GM21717 (cell line): ENCODE results near the gene MACF1.
"Not testable (repeated sequence)": the region's sequence is repeated elsewhere in the genome, so short reads cannot be mapped to it uniquely, and the experiment has no call there.

Source experiments
- ATAC-seq: cut with Tn5 transposase; IDR thresholded peaks from one replicate; pipeline ENCODE4 v1.9.1; 2021; ENCODE audit warnings: mild to moderate bottlenecking, moderate library complexity; ENCODE audit not compliant: unreplicated experiment

MACF1 gene, protein sequence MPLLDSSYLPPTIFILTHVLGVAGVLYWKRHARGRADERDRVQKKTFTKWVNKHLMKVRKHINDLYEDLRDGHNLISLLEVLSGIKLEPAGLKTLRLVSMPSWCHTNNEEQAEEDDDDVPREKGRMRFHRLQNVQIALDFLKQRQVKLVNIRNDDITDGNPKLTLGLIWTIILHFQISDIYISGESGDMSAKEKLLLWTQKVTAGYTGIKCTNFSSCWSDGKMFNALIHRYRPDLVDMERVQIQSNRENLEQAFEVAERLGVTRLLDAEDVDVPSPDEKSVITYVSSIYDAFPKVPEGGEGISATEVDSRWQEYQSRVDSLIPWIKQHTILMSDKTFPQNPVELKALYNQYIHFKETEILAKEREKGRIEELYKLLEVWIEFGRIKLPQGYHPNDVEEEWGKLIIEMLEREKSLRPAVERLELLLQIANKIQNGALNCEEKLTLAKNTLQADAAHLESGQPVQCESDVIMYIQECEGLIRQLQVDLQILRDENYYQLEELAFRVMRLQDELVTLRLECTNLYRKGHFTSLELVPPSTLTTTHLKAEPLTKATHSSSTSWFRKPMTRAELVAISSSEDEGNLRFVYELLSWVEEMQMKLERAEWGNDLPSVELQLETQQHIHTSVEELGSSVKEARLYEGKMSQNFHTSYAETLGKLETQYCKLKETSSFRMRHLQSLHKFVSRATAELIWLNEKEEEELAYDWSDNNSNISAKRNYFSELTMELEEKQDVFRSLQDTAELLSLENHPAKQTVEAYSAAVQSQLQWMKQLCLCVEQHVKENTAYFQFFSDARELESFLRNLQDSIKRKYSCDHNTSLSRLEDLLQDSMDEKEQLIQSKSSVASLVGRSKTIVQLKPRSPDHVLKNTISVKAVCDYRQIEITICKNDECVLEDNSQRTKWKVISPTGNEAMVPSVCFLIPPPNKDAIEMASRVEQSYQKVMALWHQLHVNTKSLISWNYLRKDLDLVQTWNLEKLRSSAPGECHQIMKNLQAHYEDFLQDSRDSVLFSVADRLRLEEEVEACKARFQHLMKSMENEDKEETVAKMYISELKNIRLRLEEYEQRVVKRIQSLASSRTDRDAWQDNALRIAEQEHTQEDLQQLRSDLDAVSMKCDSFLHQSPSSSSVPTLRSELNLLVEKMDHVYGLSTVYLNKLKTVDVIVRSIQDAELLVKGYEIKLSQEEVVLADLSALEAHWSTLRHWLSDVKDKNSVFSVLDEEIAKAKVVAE (N-terminal part only)

DNA sequence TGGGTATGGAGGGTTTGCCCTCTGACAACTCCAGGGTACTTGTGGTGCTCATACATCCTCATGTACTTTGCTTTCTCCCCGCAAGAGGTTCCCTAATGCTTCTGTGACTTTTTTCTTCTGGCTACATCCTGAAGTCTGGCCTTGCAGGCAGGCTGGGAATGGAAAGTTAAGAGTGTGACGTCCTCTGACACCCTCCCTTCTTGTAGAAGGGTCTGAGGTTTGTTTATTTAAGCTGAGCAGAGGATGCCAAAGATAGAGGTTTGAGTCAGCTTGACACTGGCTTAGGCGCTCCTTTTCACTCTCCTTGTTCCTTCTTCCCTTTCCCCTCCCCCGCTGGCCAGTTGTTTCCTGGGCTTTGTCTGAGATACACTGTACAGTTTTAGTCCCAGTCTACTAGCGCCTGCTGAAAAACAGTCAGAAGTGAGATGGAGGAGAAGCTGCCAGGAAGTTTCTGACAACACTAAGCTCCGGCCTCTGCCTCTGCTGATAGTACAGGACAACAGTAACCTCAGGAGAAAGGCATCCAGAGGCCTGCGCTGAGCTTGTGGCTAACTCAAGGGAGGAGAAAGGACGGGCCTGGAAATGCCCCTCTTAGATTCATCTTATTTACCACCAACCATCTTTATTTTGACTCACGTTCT, at the start of gene MACF1:
TSS of gene MACF1 (plus strand) at position 255 of the 641 bp plus-strand sequence. CDS start at position 583, 328 bp downstream.
- no peak for ATAC-seq

DNA sequence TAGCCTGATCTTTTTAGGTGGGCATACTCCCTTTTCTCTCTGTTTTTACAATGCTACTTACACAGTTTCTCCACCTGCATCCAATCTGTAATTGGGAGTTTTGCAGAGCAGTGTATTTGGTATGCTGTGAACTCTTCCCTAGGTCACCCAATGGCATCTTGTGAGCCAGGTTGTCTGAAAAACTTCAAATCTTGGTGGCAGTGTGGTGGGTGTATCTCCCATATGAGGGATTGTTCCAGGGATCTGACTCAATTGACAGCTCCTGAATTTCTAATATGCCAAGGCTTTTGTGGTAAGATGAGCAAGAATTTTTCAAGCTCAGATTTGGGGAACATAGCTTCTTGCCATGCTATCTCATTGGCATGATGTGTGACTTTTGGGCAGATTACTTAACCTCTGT, 47.2 kb upstream of the MACF1 start:
- ATAC-seq = no peak

DNA sequence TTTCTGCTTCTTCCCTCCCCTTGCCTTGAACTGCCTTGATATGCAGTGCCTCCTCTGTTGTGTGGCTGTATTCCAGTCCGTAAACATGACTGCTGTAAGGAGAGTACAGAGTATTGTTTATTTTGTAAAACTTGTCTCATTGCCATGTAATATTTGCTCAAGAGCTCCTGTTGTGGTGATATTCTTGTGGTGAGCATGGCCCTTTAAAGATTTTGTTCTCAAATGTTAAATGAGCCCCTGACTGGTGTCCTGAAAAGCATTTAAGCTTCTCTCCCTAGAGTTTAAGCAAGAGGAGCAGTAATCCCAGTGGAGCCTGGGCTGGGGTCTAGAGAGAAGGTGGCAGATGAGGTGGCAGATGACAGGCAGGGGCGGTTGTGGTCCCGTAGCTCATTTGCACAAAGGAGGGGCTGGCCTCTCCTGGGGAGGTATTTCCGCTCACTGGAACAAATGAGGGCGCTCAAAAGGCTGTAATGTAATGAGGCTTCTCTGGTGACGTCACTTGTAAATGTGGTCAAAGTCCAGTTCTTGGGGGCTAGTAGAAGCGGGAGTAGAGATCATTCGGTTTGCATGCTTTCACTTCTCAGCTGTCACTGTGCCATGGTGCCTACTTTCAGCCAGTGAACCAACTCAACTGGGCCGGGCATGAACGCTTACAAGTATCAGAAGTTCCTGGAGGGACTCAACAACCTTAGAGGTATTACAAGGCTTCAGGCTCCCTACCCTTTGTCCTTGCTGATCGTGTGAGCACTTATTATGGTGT, 46.0 kb upstream of the MACF1 start:
- no peak for ATAC-seq

DNA sequence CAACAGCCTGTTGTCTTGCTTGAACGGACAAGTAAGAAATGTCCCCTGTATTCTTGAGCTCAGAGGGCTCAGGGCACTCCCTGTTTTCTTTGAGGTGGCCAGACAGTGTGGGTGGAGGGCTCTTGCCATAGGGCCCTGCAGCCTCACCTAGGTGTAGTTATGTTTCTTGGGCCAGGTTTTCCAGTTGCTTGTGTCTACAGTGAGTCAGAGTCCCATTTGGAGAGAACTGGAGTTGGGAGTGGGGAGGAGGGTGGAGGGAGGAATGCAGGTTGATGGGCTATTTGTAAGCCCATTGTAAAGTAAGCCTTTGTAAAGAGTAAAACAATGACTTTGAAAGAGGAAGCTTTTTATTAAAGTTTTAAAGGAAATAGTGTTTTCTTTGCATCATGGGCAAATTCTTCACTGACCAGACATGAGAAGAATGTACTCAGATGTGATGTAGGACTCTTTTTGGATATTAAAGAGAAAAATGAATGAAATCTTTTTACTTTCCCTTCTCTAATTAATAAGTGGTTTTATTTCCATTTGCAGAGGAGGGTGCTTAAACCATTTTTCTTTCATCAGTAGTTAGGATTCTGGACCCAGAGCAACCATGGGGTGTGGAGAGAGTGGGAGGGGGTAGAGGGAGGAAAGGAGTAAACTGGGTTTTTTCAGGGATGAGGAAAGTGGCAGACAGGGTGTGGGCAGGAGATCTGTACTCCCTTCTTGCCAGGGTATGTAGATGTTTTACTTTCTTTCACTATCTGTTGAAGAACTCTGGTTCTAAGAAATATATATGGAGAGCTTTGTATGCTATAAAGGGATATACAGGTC, 45.1 kb upstream of the MACF1 start:
- no peak for ATAC-seq

DNA sequence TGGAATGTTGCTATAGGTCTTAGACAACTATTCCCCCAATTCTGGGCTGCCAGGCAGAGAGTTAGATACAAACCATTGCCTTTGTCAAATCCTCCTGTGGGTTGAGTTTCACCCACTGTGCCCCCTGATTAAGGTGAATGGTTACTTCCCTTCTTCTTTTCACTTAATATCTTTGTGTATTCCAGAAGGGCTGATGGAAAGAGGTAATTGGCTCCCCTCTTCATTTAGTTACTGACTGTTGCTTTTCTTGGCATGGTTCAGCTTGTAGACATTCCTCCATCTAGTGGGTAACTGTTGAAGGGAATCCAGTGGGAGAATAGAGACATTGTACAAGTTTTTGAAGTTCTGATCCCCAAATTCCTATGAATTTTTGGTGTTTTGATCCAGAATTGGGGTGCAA, 43.8 kb upstream of the MACF1 start:
- no peak for ATAC-seq

DNA sequence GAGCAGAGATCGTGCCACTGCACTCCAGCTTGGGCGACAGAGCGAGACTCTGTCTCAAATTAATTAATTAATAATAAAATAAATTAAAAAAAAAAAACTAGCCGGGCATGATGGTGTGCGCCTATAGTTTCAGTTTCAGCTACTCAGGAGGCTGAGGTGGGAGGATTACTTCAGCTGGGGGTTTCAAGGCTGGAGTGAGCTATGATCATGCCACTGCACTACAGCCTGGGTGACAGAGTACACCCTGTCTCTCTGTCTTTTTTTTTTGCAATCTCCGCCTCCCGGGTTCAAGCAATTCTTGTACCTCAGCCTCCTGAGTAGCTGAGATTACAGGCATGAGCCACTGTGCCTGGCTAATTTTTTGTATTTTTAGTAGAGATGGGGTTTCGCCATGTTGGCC, 42.7 kb upstream of the MACF1 start:
- ATAC-seq = not testable (repeated sequence)

DNA sequence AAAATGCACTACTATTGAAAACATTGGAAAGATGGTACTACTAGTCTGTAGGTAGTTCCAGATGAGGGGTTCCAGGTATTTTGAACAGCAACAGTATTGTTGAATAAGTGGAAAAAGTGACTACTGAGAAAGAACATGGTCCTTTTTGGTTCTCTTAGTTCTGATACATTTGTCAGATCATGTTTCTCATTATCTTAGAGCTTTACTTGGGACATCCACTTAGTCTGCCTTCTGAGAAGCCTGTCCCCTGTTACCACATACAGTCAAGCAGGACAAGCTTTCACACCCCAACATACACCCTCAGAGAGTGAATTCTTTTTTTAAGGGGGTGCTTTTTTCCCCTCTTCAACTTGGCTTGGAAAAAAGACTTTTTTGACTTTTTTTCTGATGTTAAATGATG, 41.0 kb upstream of the MACF1 start:
- ATAC-seq = no peak

DNA sequence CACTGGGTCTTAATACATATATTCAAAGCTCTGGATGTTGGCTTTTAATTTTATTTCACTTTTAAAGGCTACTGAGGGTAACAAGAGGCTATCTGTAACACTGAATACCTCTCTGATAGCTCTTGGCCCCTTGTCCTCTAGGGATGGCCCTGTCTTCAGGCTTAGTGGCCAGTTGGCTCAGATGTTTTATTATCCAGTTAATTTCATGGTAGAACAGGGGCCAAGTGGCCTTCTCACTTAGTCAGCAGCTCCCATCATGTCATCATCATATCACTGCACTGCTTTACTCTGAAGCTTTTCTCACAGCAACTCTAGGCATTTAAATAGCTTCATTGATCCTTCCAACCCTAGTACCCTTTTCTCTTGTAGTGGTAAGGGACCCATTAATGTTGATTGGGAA, 40.2 kb upstream of the MACF1 start:
- no peak for ATAC-seq

DNA sequence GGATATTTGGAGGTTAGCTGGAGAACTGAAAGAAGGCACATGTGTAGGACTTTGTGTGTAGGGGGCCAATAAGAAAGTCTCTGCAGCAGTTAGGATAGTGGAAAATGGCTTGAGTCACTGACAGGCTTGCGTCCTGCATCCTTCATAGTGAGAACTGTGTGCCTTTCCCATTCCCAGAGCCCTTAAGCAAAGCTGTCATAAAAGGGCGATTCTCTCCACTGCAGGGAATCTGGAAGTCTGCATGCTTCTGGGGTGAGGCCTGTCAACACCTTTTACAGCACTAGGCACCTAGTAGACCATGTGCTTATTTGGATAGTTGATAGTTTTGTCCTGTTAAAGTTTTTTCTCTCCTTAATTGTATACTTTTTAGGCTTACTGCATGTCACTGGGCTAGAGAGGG, 39.4 kb upstream of the MACF1 start:
- ATAC-seq = no peak

DNA sequence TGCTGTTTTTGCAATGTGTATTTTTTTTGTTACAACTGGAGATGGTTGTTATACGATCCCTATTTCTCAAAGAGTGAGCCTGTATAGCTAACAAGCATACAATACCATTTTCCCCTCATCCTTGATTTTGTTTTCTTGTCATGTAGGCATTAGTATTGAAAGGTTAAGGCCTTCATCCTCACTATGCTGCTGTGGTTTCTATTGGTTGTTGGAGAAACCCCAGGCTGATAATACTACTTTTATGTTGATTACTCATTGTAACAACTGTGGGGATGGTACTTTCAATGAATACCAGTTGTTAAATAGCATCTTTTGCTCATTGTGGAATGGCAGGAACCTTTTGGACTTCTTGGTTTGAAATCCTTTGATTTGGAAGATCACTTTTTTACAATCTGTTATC, 39.0 kb upstream of the MACF1 start:
- ATAC-seq = no peak

DNA sequence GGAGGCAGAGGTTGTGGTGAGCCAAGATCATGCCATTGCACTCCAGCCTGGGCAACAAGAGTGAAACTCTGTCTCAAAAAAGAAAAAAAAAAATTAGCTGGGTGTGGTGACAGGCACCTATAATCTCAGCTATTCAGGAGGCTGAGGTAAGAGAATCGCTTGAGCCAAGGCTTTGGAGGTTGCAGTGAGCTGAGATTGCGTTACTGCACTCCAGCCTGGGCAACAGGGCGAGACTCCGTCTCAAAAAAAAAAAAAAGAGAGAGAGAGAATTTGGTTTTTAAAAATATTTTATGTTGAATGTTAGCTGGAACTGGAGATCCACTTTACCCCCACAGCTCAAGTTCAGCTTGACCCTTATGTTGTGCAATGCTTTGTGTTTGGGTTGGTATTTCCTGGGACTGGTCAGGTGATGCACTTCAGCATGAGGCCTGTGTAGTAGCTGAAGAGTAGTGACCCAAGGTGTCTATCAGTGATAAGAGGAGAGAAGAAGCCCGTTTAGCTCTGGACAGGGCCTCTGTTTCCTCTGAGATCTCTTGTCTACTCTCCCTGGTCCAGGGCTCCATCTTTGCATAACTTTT, 36.8 kb upstream of the MACF1 start:
- no peak for ATAC-seq

DNA sequence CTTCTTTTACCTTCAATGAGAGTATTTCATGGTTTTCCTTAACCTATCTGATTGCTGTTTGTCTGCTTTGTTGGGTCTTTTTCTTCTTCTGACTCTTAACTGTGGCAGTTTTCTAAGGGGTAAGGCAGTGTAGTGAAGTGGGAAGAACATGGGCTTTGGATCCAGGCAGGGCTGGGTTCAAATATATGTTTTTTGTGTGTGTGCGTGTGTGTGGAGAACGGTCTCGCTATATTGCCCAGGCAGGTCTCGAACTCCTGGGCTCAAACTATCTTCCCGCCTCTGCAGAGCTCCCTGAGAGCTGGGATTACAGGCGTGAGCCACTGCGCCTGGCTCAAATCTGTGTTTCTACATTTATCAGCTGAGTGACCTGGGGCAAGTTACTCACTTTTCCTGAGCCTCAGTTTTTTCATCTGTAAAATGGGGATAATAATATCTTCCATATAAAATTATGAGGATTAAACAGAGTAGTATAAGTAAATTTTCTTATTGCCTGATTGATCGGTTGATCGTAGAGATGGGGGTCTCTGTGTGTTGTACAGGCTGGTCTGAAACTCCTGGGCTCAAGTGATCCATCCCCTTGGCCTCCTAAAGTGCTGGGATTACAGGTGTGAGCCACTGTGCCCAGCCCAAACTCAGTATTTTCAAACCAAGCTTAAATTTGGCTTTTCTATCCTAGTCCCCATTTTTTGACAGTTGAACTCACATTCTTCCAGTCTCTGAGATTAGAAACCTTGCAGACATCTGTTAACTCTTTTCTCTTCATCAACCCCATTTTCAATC, 36.0 kb upstream of the MACF1 start:
- ATAC-seq = no peak

DNA sequence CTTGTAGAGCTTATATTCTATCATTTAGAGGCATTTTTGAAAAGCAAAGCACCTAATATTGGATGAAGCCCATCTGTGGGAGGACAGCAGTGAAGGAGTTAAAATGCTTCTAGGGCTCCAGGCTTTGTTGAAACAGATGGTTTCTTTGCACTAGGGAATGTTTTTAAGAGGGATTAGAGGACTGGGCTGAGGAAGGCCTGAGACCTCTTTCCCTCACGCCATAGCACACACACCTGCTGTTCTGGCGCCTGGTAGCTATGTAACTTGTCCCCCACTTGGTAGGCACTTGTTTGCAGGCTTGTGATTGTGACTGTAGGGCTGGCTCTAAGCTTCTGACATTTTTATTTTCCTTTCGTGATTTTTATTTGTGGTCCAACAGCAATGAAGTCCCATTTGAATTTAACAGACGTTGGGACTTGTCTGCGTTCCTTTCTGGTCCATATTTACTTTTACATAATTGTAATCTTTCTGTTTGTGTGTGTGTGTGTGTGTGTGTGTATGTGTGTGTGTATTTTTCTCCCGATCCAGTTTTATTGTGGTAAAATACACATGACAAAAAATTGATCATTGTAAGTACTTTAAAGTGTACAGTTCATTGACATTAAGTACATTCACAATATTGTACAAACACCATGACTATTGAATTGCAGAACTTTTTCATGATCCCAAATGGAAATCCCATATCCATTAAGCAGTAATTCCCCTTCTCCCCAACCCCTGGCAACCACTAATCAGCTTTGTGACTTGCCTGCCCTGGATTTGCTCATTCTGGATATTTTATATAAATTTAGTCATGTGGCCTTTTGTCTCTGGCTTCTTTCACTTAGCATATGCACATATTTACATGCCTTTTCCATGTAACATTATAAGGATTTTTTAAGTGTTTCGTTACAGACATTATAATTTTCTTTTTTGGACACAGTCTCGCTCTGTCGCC, 33.5 kb upstream of the MACF1 start:
- no peak for ATAC-seq

DNA sequence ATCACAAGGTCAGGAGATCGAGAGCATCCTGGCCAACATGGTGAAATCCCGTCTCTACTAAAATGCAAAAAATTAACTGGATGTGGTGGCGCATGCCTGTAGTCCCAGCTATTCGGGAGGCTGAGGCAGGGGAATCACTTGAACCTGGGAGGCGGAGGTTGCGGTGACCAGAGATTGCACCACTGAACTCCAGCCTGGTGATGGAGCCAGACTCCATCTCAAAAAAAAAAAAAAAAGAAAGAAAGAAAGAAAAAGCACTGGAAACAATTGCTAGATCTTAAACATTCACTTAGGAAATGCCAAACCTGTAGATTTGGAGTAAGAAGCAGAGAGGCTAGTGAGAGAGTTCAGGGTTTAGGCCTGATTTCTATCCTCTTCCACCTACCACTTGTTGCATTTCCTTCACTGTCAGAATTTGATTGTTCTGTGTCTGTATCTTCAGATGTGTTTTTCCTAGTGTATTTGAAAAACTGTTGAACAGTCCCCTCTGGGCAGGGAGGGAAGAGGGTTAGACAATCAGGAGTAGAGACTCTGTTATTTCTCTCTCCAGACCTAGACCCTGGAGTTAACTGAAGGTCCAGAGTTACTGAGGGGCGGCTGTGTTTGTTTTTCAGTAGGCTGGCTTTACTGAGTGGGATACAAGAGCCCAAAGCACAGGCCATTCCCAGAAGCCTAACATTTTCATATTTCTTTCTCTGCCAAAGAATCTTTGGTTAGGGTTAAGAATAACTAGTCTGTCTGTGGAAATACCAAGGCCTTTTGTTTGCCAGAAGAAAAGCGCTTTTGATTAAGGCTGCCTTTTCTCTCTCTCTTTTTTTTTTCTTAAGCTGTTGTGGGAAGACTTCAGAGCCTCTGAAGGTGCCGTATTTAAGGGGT, 31.1 kb upstream of the MACF1 start:
- no peak for ATAC-seq

DNA sequence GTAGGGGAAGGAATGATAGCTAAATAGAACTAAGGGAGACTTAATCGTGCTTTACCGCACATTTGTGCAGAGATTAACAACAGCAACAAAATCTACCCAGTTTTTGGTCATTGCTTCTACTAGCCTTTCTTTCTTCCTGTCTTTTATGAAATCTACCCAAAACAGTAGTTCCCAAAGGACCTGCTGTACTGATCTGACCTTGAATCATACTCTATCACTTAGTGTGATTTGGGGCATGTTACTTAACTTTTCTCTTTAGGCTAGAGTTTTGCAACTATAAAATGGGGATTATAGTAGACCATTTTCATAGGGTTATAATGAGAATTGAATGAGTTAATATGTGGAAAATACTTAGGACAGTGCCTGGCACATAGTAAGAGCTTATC, 30.5 kb upstream of the MACF1 start:
- ATAC-seq = no peak
